CD4-positive, alpha-beta T cell treated with Interleukin-2 at 100 ng/mL for 4 hours (primary cell): ENCODE data around the gene CTXN1.
"Not testable (repeated sequence)": the region's sequence is repeated elsewhere in the genome, so short reads cannot be mapped to it uniquely, and the experiment has no call there.

Experiments
- DNase-seq: peaks from one replicate; pipeline ENCODE4 v3.0.0-alpha.2; 2020; ENCODE audit warnings: low spot score

CTXN1 gene

GRCh38 chr19:7944177-7944761 lies 18.3 kb upstream of the CTXN1 start:
- DNase-seq: peak; percentile 88

GRCh38 chr19:7943444-7944176 lies 17.7 kb upstream of the CTXN1 start, which contains the start of gene TIMM44:
TSS of gene TIMM44 (minus strand) at chr19:7943666. CDS start at chr19:7943651, 15 bp downstream.
- DNase-seq: peak; percentile 99

- no peak for DNase-seq
Measured at GRCh38 chr19:7942981-7943443, 17.1 kb upstream of the CTXN1 start.

- no peak for DNase-seq
Measured at GRCh38 chr19:7941895-7942596, 16.1 kb upstream of the CTXN1 start.

GRCh38 chr19:7940841-7941240 lies 14.9 kb upstream of the CTXN1 start:
- no peak for DNase-seq

- DNase-seq: no peak
Measured at GRCh38 chr19:7934766-7935165, 8.8 kb upstream of the CTXN1 start.

- DNase-seq: no peak
Measured at GRCh38 chr19:7933828-7934725, 8.1 kb upstream of the CTXN1 start.

- no peak for DNase-seq
Measured at GRCh38 chr19:7933411-7933810, 7.5 kb upstream of the CTXN1 start.

- DNase-seq: no peak
Measured at GRCh38 chr19:7932930-7933300, 7.0 kb upstream of the CTXN1 start.

- no peak for DNase-seq
Measured at GRCh38 chr19:7932276-7932929, 6.5 kb upstream of the CTXN1 start.

GRCh38 chr19:7931221-7932061 lies 5.5 kb upstream of the CTXN1 start:
- DNase-seq: no peak

- no peak for DNase-seq
Measured at GRCh38 chr19:7930765-7931164, 4.8 kb upstream of the CTXN1 start.

GRCh38 chr19:7930030-7930429 lies 4.1 kb upstream of the CTXN1 start:
- not testable (repeated sequence) for DNase-seq

GRCh38 chr19:7928741-7929701 lies 3.1 kb upstream of the CTXN1 start:
- peak; percentile 83 for DNase-seq

GRCh38 chr19:7928334-7928706 lies 2.4 kb upstream of the CTXN1 start:
- no peak for DNase-seq

GRCh38 chr19:7927605-7928333 lies 1.8 kb upstream of the CTXN1 start:
- DNase-seq: no peak

- DNase-seq: no peak
Measured at GRCh38 chr19:7926727-7927604, 1.0 kb upstream of the CTXN1 start.
